Esophagus muscularis mucosa (tissue), 3 donors: ENCODE results near the gene CNTRL.

ENCODE experiments used
- CTCF ChIP-seq, 3 experiments: fragments of 200-600 bp in 2 of 3; fragments of 450-650 bp in 1 of 3; sonication (generic) in 2 of 3; IDR thresholded peaks; one replicate each; pipeline ENCODE4 v1.5.1; 2017 to 2019; ENCODE audit warnings: antibody characterized with exemption in 3 of 3, mild to moderate bottlenecking in 2 of 3, moderate library complexity in 1 of 3
- POLR2AphosphoS5 ChIP-seq, 2 donors: sonication (generic); formaldehyde crosslinking; IDR thresholded peaks; one replicate each; pipeline ENCODE4 v1.6.1; 2017; ENCODE audit warnings: antibody characterized with exemption in 2 of 2

GRCh38 chr9:121095057-121095456 is 20.3 kb downstream of the CNTRL start:
- no peak for TF ChIP-seq CTCF (IDR thresholded peaks at IDR 0.05)
- no peak for TF ChIP-seq POLR2AphosphoS5 (IDR thresholded peaks at IDR 0.05)
